Stimulated activated CD8-positive, alpha-beta memory T cell treated with anti-CD3 and anti-CD28 coated beads, Interleukin-7, amount 100 ng/mL, for 48 hours (primary cell): Measurements from ENCODE around the gene EPG5.
"Not testable (repeated sequence)": the region's sequence is repeated elsewhere in the genome, so short reads cannot be mapped to it uniquely, and the experiment has no call there.

Experiments
- DNase-seq, 2 donors: peaks; one replicate each; pipeline ENCODE4 v3.0.0-alpha.2; 2020; ENCODE audit warnings: low read depth in 1 of 2; ENCODE audit errors: extremely low read depth in 1 of 2

The EPG5 gene

GRCh38 chr18:45976974-45977373 is 9.8 kb upstream of the EPG5 start:
- DNase-seq: no peak

- DNase-seq: no peak
Observed at GRCh38 chr18:45976566-45976965, 9.4 kb upstream of the EPG5 start.

GRCh38 chr18:45974088-45974536 is 7.0 kb upstream of the EPG5 start:
- DNase-seq: peak in 1 of 2 donors; percentile 46

GRCh38 chr18:45964913-45965312 is 2.2 kb downstream of the EPG5 start:
- not testable (repeated sequence) for DNase-seq

- DNase-seq: no peak
Observed at GRCh38 chr18:45962866-45963265, 4.3 kb downstream of the EPG5 start.

- peak in 1 of 2 donors; percentile 19 for DNase-seq
Observed at GRCh38 chr18:45962461-45962860, 4.7 kb downstream of the EPG5 start.

GRCh38 chr18:45959484-45959883 is 7.6 kb downstream of the EPG5 start:
- DNase-seq: not testable (repeated sequence)

GRCh38 chr18:45958730-45959129 is 8.4 kb downstream of the EPG5 start:
- DNase-seq: no peak

GRCh38 chr18:45958027-45958426 is 9.1 kb downstream of the EPG5 start:
- DNase-seq: no peak

GRCh38 chr18:45957100-45957499 is 10.0 kb downstream of the EPG5 start:
- no peak for DNase-seq

GRCh38 chr18:45954070-45954934 is 12.8 kb downstream of the EPG5 start:
- no peak for DNase-seq

GRCh38 chr18:45951016-45951714 is 16.0 kb downstream of the EPG5 start:
- DNase-seq: no peak

- no peak for DNase-seq
Observed at GRCh38 chr18:45945669-45946068, 21.5 kb downstream of the EPG5 start.

GRCh38 chr18:45940724-45941123 is 26.4 kb downstream of the EPG5 start:
- DNase-seq: no peak

GRCh38 chr18:45939236-45939635 is 27.9 kb downstream of the EPG5 start:
- no peak for DNase-seq

- no peak for DNase-seq
Observed at GRCh38 chr18:45938488-45938935, 28.6 kb downstream of the EPG5 start.

GRCh38 chr18:45935591-45936335 is 31.4 kb downstream of the EPG5 start:
- DNase-seq: no peak

- DNase-seq: no peak
Observed at GRCh38 chr18:45932708-45933107, 34.4 kb downstream of the EPG5 start.

GRCh38 chr18:45930963-45931362 is 36.2 kb downstream of the EPG5 start:
- no peak for DNase-seq

- no peak for DNase-seq
Observed at GRCh38 chr18:45926691-45927090, 40.4 kb downstream of the EPG5 start.

- no peak for DNase-seq
Observed at GRCh38 chr18:45926085-45926484, 41.0 kb downstream of the EPG5 start.
